K562 (cell line): Measurements from ENCODE around the gene MAN2A1.

Experiments
- CBX1 ChIP-seq: sonication (generic); IDR thresholded peaks from 2 replicates; pipeline ENCODE4 v1.6.1; 2016; ENCODE audit warnings: antibody characterized with exemption, low read depth, mild to moderate bottlenecking
- ELF1 ChIP-seq: fragments of 200-800 bp; sonication (Bioruptor generic); IDR thresholded peaks from 2 replicates; pipeline ENCODE4 v1.6.1; 2016; ENCODE audit warnings: missing genetic modification characterization, missing compliant biosample characterization
- FIP1L1 ChIP-seq: fragments of 200-400 bp; formaldehyde crosslinking; IDR thresholded peaks from 2 replicates; pipeline ENCODE4 v1.6.1; 2018; ENCODE audit warnings: mild to moderate bottlenecking, low read depth, low read length; ENCODE audit not compliant: poor library complexity, severe bottlenecking
- GATA2 ChIP-seq: sonication (generic); formaldehyde crosslinking; IDR thresholded peaks from 2 replicates; pipeline ENCODE4 v1.4.0; 2020; ENCODE audit warnings: mild to moderate bottlenecking, missing genetic modification reagents
- JUN ChIP-seq, 2 experiments: sonication (generic) in 1 of 2; formaldehyde crosslinking in 1 of 2; IDR thresholded peaks; 2 replicates each; pipeline versions ENCODE4 v1.6.1 to v1.8.0; 2012 to 2022; ENCODE audit warnings: borderline replicate concordance in 2 of 2, mild to moderate bottlenecking in 2 of 2, improper control_type of control experiment in 1 of 2, low read depth in 1 of 2, low read length in 1 of 2, missing genetic modification reagents in 1 of 2
- JUND ChIP-seq, 2 experiments: IDR thresholded peaks; 2 replicates in 1 of 2; 3 replicates in 1 of 2; pipeline ENCODE4 v1.6.1; 2011; ENCODE audit warnings: borderline replicate concordance in 2 of 2, low read depth in 2 of 2, low read length in 2 of 2, improper control_type of control experiment in 1 of 2, missing biosample characterization in 1 of 2, missing genetic modification characterization in 1 of 2, missing genetic modification reagents in 1 of 2
- POLR2A ChIP-seq: fragments of 450-650 bp; conservative IDR thresholded peaks from 2 replicates; pipeline ENCODE4 v1.6.1; 2016
- POU5F1 ChIP-seq: fragments of 150-350 bp; IDR thresholded peaks from 2 replicates; pipeline ENCODE4 v1.6.1; 2014; ENCODE audit warnings: borderline replicate concordance, low read length, low read depth, mild to moderate bottlenecking; ENCODE audit not compliant: partially characterized antibody
- TCF7 ChIP-seq: sonication (generic); IDR thresholded peaks from 2 replicates; pipeline ENCODE4 v1.6.1; 2016; ENCODE audit warnings: antibody characterized with exemption, borderline replicate concordance
- TGIF2 ChIP-seq: sonication (generic); formaldehyde crosslinking; IDR thresholded peaks from 2 replicates; pipeline ENCODE4 v1.8.1; 2022; ENCODE audit warnings: mild to moderate bottlenecking, missing genetic modification reagents, moderate library complexity
- ZNF384 ChIP-seq: IDR thresholded peaks from 2 replicates; pipeline ENCODE4 v1.6.1; 2012; ENCODE audit warnings: low read depth, low read length, improper control_type of control experiment
- TF ChIP-seq, protein P1 (sequence below): sonication (generic); formaldehyde crosslinking; IDR thresholded peaks from 2 replicates; pipeline ENCODE4 v1.5.0; 2020; ENCODE audit warnings: missing genetic modification reagents
- TF ChIP-seq, protein P2 (sequence below), 3 experiments: IDR thresholded peaks in 2 of 3; conservative IDR thresholded peaks in 1 of 3; 2 replicates each; pipeline ENCODE4 v1.5.1; 2011 to 2012; ENCODE audit warnings: low read length in 3 of 3, mild to moderate bottlenecking in 3 of 3, control low read depth in 2 of 3, improper control_type of control experiment in 1 of 3, inconsistent platforms in 1 of 3, low read depth in 1 of 3, mixed read lengths in 1 of 3, moderate library complexity in 1 of 3; ENCODE audit not compliant: insufficient read depth in 2 of 3
- TF ChIP-seq, protein P3 (sequence below): sonication (generic); formaldehyde crosslinking; IDR thresholded peaks from 2 replicates; pipeline ENCODE4 v1.8.0; 2022; ENCODE audit warnings: missing genetic modification reagents, mild to moderate bottlenecking, borderline replicate concordance

DNA sequence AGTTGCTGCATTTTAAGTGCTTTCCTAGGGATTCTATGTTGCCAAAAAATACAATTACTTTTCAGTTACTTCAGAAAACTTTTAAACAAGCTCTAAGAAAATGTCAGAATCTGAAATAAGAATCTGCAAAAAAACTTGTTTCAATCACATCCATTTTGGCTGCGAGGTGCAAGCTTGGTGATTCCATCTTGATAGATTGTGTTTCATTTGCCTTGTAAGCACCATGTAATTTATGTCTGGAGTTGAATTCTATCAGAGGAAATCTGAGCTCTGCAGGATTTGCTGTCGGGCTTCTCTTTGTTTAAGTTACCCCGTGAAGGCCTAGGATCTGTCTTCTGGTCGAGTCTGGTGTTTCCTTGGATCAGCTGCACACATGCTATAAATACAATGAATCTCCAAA, 40.4 kb upstream of the MAN2A1 start:
- no peak for TF ChIP-seq FIP1L1
- TF ChIP-seq JUN (IDR thresholded peaks at IDR 0.05; ENCODE audit: borderline replicate concordance, low read depth, low read length) = no peak
- TF ChIP-seq JUN (CRISPR knock-in tag; IDR thresholded peaks at IDR 0.05; ENCODE audit: borderline replicate concordance) = no peak
- no peak for TF ChIP-seq POLR2A
- no peak for TF ChIP-seq ELF1 (tag)
- TF ChIP-seq, protein P1, sequence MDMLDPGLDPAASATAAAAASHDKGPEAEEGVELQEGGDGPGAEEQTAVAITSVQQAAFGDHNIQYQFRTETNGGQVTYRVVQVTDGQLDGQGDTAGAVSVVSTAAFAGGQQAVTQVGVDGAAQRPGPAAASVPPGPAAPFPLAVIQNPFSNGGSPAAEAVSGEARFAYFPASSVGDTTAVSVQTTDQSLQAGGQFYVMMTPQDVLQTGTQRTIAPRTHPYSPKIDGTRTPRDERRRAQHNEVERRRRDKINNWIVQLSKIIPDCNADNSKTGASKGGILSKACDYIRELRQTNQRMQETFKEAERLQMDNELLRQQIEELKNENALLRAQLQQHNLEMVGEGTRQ (CRISPR knock-in tag) = no peak
- no peak for TF ChIP-seq POU5F1
- TF ChIP-seq, protein P2, sequence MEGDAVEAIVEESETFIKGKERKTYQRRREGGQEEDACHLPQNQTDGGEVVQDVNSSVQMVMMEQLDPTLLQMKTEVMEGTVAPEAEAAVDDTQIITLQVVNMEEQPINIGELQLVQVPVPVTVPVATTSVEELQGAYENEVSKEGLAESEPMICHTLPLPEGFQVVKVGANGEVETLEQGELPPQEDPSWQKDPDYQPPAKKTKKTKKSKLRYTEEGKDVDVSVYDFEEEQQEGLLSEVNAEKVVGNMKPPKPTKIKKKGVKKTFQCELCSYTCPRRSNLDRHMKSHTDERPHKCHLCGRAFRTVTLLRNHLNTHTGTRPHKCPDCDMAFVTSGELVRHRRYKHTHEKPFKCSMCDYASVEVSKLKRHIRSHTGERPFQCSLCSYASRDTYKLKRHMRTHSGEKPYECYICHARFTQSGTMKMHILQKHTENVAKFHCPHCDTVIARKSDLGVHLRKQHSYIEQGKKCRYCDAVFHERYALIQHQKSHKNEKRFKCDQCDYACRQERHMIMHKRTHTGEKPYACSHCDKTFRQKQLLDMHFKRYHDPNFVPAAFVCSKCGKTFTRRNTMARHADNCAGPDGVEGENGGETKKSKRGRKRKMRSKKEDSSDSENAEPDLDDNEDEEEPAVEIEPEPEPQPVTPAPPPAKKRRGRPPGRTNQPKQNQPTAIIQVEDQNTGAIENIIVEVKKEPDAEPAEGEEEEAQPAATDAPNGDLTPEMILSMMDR (IDR thresholded peaks at IDR 0.05 in 2 of 3, conservative IDR thresholded peaks at IDR 0.05 in 1 of 3; ENCODE audit: insufficient read depth in 2 of 3, low read depth in 1 of 3, low read length in 3 of 3) = no peak
- TF ChIP-seq CBX1 = no peak
- TF ChIP-seq TCF7 = no peak
- no peak for TF ChIP-seq JUND (IDR thresholded peaks at IDR 0.05; ENCODE audit: borderline replicate concordance, low read depth, low read length)
- TF ChIP-seq JUND (tag; IDR thresholded peaks at IDR 0.05; ENCODE audit: borderline replicate concordance, low read depth, low read length) = no peak
- TF ChIP-seq GATA2 (CRISPR knock-in tag) = no peak
- TF ChIP-seq, protein P3, sequence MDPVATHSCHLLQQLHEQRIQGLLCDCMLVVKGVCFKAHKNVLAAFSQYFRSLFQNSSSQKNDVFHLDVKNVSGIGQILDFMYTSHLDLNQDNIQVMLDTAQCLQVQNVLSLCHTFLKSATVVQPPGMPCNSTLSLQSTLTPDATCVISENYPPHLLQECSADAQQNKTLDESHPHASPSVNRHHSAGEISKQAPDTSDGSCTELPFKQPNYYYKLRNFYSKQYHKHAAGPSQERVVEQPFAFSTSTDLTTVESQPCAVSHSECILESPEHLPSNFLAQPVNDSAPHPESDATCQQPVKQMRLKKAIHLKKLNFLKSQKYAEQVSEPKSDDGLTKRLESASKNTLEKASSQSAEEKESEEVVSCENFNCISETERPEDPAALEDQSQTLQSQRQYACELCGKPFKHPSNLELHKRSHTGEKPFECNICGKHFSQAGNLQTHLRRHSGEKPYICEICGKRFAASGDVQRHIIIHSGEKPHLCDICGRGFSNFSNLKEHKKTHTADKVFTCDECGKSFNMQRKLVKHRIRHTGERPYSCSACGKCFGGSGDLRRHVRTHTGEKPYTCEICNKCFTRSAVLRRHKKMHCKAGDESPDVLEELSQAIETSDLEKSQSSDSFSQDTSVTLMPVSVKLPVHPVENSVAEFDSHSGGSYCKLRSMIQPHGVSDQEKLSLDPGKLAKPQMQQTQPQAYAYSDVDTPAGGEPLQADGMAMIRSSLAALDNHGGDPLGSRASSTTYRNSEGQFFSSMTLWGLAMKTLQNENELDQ = no peak
- no peak for TF ChIP-seq ZNF384
- no peak for TF ChIP-seq TGIF2 (CRISPR knock-in tag)
